GM12875 (cell line): Measurements from ENCODE around the gene ZNF12.
"Not testable (repeated sequence)": the region's sequence is repeated elsewhere in the genome, so short reads cannot be mapped to it uniquely, and the experiment has no call there.

ENCODE experiments used
- H3K4me3 ChIP-seq: one replicate; pipeline ENCODE4 v1.5.1; 2011; ENCODE audit warnings: low read depth, low read length, control low read depth
- TF ChIP-seq, protein P1 (sequence below): IDR thresholded peaks from 2 replicates; pipeline ENCODE4 v1.5.1; 2011; ENCODE audit warnings: low read depth, mild to moderate bottlenecking, control low read depth, inconsistent platforms, low read length, moderate library complexity, borderline replicate concordance; ENCODE audit not compliant: insufficient read depth

ZNF12 gene

DNA sequence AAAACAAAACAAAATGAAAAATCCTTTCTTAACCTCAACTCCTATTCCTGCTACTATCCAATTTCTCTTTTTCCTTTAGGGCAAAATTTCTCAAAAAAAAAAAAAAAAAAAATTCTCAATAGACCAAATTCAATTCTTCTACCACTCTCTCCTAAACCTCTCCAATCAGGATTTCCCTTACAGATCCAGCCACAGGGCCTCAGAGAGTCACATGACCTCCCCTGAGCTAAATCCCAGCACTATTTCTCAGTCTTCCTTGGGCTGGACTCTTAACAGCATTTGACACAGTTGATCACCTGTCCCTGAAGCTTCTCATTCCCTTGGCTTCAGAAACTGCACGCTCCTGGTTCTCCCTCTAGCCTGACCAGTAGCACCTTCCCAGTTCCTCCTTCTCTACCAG, 4.9 kb downstream of the ZNF12 start:
- TF ChIP-seq, protein P1, sequence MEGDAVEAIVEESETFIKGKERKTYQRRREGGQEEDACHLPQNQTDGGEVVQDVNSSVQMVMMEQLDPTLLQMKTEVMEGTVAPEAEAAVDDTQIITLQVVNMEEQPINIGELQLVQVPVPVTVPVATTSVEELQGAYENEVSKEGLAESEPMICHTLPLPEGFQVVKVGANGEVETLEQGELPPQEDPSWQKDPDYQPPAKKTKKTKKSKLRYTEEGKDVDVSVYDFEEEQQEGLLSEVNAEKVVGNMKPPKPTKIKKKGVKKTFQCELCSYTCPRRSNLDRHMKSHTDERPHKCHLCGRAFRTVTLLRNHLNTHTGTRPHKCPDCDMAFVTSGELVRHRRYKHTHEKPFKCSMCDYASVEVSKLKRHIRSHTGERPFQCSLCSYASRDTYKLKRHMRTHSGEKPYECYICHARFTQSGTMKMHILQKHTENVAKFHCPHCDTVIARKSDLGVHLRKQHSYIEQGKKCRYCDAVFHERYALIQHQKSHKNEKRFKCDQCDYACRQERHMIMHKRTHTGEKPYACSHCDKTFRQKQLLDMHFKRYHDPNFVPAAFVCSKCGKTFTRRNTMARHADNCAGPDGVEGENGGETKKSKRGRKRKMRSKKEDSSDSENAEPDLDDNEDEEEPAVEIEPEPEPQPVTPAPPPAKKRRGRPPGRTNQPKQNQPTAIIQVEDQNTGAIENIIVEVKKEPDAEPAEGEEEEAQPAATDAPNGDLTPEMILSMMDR, result no peak
- H3K4me3 ChIP-seq, result no peak overlapping the region

- TF ChIP-seq, protein P1, result no peak
- no peak overlapping the region for H3K4me3 ChIP-seq
These were observed 6.0 kb downstream of the ZNF12 start for GRCh38 chr7:6700793-6701192.

DNA sequence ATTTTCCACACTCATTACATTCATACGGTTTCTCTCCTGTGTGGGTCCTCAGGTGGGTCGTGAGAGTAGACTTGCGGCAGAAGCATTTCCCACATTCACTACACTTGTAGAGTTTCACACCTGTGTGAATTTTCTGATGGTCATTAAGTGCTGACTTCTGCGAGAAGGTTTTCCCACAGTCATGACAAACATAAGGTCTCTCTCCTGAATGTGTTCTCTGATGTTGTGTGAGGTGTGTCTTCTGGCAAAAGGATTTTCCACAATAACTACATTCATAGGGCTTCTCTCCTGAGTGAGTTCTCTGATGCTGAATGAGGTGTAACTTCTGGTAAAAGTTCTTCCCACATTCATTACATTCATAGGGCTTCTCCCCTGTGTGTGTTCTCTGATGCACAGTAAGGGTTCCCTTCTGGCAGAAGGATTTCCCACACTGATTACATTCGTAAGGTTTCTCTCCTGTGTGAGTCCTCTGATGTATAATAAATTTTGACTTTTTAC, 15.1 kb downstream of the ZNF12 start:
- TF ChIP-seq, protein P1, result no peak
- H3K4me3 ChIP-seq, result no peak overlapping the region

DNA sequence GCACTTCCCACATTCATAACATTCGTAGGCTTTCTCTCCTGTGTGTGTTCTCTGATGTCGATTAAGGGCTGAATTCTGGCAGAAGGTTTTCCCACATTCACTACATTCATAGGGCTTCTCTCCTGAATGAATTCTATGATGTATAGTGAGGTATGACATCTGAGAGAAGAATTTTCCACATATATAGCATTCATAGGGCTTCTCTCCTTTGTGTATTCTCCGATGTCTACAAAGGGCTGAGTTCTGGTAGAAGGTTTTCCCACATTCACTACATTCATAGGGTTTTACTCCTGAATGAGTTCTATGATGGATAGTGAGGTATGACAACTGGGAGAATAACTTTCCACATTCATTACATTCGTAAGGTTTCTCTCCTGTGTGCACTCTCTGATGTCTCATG, 15.6 kb downstream of the ZNF12 start:
- TF ChIP-seq, protein P1, result no peak
- H3K4me3 ChIP-seq, result no peak overlapping the region

GRCh38 chr7:6680146-6680545, 26.6 kb downstream of the ZNF12 start:
- H3K4me3 ChIP-seq, result no peak overlapping the region
- TF ChIP-seq, protein P1, result no peak

GRCh38 chr7:6675807-6676405, 30.8 kb downstream of the ZNF12 start:
- TF ChIP-seq, protein P1, result no peak
- no peak overlapping the region for H3K4me3 ChIP-seq

- H3K4me3 ChIP-seq, result not testable (repeated sequence)
These were observed 35.9 kb downstream of the ZNF12 start for GRCh38 chr7:6670851-6671250.
